LoVo (cell line): ENCODE measurements around the gene PIGK.
A peak's percentile ranks its signal among the peaks of the same experiment; 100 is the strongest.
"Not testable (repeated sequence)": the region's sequence is repeated elsewhere in the genome, so short reads cannot be mapped to it uniquely, and the experiment has no call there.

Experiments used
- DNase-seq: peaks from one replicate; pipeline ENCODE4 v3.0.0-alpha.2; 2016; ENCODE audit warnings: low spot score

PIGK gene

GRCh38 chr1:77193951-77194350, 25.3 kb downstream of the PIGK start:
- no peak for DNase-seq

DNA sequence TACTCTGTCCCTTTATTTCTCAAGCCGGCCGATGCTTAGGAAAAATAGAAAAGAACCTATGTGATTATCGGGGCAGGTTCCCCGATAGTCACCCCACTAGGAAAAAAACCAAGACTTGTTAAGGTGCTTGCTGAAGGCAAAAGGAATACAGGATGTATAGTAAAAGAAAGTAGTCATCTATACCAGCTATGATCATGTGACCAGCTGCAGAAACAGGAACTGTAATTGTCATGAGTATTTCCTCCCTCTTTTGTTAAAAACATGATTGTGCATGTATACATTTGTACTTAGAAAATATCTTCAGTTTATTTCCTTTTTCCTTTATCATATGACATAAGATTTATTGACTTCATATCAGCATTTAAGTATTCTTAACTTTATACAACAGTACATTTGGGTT, 30.5 kb downstream of the PIGK start:
- DNase-seq = no peak

DNA sequence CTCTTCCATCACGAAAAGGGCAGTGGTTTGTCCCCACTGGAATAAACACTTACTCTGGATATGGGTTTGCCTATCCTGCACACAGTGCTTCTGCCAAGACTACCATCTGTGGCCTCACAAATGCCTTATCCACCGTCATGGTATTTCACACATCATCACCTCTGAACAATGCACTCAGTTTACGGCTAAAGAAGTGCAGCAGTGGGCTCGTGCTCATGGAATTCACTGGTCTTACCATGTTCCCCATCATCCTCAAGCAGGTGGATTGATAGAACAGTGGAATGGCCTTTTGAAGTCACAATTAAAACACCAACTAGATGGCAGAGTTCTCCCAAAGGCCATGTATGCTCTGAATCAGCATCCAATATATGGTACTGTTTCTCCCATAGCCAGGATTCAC, 32.3 kb downstream of the PIGK start:
- not testable (repeated sequence) for DNase-seq

GRCh38 chr1:77182083-77182482, 37.1 kb downstream of the PIGK start:
- no peak for DNase-seq

DNA sequence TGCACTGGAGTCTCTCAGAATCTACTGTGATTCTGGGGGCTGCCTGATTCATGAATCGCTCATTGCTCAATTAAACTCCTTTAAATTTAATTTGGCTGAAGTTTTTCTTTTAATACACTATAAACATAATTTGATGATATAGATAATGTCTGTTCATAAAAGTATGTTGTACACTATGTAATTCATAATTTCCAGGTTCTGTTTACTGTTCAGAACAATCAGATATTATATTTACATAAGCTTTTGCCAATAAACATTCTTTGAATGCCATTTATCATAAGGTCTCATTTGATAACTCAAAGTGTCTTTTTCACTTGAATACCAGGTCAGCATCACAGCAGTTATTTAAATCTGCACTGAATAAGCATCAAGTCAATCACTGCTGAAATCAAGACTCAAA, 39.6 kb downstream of the PIGK start:
- no peak for DNase-seq

- no peak for DNase-seq
Observed at GRCh38 chr1:77175230-77175844, 43.9 kb downstream of the PIGK start.

DNA sequence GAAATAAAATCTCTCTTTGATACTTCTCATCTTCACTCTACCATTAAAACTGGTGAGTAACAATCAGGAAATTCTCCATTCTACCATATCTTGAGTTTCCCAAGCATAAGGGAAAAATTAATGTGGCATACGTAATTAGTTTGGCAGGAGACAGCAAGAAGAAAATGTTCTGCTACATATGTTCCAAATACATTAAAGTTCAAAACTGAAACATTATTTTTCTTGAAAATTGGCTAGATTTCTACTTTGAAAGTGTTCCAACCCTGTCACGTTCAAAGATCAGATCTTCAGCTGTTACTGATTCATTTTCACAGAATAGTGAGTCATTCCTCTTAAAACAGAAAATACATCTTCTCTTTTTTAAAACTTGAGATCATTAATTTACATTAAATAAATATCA, 48.5 kb downstream of the PIGK start:
- no peak for DNase-seq

DNA sequence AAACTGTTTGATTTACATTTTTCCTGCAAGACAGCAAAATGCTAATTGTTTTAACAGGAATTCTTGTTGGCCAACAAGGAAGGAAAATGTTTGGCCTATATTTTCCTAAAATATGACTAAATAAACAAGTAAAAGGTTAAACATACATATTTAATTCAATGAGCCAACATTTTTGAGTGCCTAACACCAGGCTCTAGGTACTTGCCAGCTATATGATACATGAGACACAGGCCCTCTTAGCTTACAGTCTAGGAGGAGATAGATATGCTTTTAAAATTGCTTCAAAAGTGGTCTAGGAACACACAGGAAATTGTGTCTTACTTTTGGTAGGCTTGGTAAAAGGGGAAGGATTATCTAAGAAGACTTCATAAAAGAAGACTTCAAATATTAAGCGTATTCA, 50.9 kb downstream of the PIGK start:
- no peak for DNase-seq

GRCh38 chr1:77164434-77164944, 54.7 kb downstream of the PIGK start:
- no peak for DNase-seq

GRCh38 chr1:77159706-77160105, 59.5 kb downstream of the PIGK start:
- DNase-seq = not testable (repeated sequence)

DNA sequence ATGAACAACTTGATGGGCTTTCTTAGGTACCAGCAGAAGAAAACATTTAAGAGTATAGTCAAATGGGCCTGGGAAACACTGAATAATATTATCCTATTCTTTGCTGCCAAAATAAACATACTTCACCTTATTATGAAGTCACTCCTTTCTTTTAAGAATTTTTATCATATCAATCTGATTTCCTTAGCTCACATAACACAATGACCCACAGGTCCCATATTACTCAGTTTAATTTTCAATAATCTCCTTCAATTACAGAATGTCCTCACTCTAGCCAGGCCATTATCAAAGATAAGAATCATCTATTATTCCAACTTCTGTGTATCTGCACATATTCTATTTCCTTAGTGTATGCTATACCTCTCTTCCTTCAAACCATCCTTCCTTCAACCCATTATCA, 63.0 kb downstream of the PIGK start:
- DNase-seq = no peak

GRCh38 chr1:77146270-77146669, 73.0 kb downstream of the PIGK start:
- DNase-seq = no peak

DNA sequence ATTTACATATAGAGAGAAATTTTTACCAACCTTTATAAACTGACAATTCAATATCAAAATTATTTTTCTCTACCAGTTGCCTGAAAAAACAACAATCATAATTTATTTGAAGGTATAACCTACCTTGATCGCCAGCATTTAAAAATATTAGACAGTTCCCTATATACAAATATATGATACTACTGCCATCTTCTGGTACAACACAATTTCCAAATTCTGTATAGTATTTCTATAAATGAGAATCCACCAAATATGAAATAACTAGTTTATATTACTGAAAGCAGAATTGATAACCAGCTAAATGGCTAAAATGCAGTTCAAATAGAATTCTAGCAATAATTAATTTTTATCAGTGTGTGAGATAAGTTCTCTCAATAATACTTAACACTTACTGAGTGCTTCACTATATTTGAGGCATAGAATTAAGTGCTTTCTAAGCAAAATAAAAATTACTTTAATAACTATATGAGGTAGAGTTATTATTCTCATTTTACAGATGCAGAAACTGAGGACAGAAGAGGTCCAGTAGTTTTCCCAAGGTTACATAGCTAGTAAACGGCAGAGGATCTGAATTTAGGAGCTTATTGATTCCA, 75.6 kb downstream of the PIGK start:
- peak; percentile 18 for DNase-seq

GRCh38 chr1:77139389-77139788, 79.8 kb downstream of the PIGK start:
- no peak for DNase-seq

DNA sequence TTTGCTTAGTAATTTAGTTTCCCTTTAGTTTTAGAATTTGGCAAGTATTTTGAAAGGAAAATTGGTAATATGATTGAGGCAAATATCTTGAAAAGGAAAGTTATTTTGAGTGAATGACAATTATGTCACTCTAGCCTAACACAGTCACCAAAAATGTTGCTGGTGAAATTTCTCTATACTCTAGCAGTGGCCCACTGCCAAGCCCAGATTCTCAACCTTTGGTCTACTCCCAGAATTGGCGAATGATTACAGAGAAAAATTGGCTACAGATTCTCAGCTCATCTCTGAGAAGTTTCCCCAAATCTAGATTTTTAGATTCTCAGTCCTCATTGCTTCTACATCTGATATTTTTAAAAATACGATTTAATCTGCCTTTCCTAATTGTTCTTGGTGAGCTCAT, 84.9 kb downstream of the PIGK start:
- DNase-seq = no peak

DNA sequence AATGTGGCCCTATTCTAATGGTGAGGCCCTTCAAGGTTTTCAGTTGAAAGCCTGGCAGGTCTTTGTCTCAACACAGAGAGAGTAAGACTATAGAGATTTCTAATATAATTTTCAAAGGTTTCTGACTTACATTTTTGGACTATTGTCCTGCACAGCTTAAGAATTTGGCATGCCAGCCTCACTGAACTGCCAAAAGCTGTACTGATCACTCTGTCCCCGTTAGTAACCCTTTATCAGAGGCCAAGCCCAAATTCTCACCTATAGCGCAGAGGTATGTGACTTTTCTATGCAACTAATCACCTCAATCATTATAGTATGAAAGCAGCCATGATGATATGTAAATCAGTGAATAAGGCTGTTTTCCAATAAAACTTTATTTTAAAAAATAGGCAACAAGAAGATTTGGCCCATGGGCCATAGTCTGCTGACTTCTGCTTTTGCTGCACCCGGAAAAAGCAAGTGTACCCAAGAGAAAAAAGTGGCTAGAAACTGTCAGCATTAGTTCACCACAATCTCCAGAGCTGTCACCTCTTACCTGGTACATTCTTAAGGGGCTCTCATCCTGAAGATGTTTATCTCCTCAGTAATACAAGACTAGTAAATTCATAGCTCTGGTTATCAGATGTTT, 85.4 kb downstream of the PIGK start:
- no peak for DNase-seq

DNA sequence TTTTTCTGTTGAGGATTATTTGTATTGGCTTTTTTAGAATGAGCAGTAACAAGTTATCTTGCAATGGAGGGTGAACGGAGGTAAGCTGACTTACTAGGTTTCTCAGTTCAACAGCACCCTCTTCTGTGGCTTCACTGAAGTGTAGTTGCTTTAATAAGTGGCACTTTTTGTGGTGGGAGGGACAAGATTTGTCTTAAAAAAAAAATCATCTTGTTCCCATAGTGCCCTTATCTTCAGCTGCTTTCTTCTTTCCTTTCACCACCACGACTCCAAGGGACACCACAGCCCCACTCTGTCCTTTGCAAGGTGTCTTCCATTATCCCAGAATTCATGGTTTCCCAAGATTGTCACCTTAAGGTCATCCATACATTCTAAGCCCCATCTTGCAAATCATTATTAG, 92.9 kb downstream of the PIGK start:
- peak; percentile 35 for DNase-seq

- DNase-seq = no peak
Observed at GRCh38 chr1:77121503-77121902, 97.7 kb downstream of the PIGK start.

- DNase-seq = no peak
Observed at GRCh38 chr1:77120950-77121349, 98.3 kb downstream of the PIGK start.

DNA sequence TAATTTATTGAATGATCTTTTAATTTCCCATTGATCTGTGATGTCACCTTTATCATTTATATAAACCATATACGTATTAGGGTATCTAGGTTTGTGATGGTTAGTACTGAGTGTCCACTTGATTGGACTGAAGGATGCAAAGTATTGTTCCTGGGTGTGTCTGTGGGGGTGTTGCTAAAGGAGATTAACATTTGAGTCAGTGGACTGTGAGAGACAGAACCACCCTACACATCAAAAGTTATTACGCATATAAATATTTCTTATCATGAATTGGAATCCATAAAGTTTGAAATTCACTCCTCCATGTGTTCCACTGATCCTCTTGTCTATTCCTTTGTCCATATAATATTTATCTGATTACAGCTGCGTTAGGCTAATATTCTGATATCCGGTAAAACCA, 100.5 kb downstream of the PIGK start:
- no peak for DNase-seq

DNA sequence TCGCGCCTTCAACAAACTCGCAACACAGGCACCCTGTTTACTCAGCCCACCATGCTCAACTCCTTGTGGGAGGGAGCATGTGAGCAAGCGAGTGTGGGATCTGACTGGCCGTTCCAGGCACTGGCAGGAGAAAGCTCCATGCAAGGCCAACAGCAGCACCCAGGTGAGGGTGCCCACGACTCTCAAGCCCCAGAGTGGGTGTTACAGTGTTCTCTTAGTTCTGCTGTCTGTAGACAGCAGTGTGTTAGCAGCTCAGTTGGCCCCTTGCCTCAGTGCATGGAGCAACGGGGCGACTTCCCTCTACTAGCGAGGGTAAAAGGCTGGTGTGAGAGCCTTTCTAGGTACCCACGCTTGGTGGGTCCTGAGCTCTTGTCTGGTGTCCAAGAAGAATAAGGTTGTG, 114.6 kb downstream of the PIGK start:
- no peak for DNase-seq

- DNase-seq = no peak
Observed at GRCh38 chr1:77103486-77103885, 115.7 kb downstream of the PIGK start.

DNA sequence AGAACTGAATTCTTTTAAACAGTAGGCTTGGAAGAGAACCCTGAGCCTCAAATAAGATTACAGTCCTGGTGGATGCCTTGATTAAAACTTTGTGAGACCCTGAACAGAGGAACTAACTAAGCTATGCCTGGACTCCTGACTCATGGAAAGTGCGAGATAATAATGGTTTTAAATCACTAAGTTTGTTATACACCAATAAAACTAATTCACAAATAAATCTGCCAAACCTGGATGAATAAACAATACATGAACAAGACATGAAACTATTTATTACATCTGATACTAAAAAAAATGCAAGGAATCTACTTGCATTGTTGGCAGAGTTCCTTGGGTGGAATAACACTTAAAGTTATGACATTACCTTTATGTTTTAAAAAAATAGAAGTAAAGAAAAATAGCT, 118.4 kb downstream of the PIGK start:
- no peak for DNase-seq
